GM21619 (cell line): ENCODE measurements around the gene WDR12.
A peak's percentile ranks its signal among the peaks of the same experiment; 100 is the strongest.
"Not testable (repeated sequence)": the region's sequence is repeated elsewhere in the genome, so short reads cannot be mapped to it uniquely, and the experiment has no call there.

Source experiments
- ATAC-seq: cut with Tn5 transposase; IDR thresholded peaks from one replicate; pipeline ENCODE4 v1.9.1; 2021; ENCODE audit not compliant: unreplicated experiment

The WDR12 gene

DNA sequence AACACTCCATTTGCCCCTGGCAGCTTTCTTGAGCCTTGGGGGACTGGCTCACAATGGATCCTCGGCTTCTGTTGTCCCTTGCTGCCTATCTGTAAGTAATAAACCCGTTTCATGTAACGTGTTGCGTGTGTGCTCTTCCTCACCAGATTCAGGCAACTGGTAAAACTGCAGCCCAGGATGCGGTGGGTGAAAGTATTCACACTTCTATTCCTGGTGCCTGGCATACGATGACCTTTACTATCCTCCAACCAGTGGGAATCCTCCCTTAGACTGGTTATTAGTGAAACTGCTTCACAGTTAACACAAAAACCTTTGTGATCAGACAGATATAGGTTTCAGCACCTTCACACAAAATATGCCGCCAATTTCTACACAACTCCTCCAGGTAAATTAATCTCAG, 26.3 kb downstream of the WDR12 start:
- ATAC-seq, result no peak

DNA sequence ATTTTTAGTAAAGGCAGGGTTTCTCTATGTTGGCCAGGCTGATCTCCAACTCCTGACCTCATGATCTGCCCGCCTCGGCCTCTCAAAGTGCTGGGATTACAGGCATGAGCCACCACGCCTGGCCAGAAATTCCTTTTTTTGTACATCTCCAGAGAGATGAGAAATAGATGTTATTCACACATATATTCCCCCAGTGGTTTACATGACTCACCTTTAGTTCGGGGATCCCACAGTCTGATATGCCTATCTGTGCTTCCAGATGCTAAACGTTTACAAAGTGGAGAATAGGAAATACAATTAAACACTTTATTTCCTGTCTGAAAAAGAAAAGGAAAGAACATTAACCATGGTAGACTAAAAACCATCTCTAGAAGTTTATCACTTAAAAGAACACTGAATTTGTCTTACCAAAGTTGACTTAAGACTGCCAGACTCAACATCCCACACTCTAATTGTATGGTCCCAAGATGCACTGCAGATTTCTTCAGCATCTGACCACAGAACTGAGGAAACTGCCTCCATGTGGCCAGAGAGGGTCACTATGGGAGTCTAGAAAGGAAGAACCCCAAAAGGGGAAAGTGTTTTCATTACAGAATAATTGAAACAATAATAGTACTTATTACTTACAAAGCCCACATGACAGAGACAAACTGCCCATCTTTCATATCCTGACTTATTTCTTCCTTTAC, 27.3 kb downstream of the WDR12 start:
- no peak for ATAC-seq

GRCh38 chr2:202881570-202881969, 29.9 kb downstream of the WDR12 start:
- ATAC-seq, result no peak

DNA sequence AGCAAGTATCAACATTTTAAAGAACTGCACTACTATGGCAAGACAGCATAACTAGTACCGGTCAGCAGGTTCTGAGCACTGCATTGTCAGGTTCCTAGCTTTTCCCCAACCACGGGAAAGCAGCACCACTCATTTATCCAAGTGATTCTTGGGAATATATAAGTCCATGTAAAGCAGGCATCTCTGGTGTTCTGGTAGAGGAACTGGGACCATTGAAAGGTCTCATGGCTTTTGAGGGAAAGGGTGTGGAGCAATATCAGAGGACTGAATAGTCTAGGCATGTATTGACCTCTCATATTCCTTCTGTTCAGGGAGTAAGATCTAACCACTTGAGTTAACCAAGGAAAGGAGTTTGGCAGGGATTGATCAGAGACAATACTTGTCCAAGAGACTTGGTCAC, 33.8 kb downstream of the WDR12 start:
- ATAC-seq, result no peak

DNA sequence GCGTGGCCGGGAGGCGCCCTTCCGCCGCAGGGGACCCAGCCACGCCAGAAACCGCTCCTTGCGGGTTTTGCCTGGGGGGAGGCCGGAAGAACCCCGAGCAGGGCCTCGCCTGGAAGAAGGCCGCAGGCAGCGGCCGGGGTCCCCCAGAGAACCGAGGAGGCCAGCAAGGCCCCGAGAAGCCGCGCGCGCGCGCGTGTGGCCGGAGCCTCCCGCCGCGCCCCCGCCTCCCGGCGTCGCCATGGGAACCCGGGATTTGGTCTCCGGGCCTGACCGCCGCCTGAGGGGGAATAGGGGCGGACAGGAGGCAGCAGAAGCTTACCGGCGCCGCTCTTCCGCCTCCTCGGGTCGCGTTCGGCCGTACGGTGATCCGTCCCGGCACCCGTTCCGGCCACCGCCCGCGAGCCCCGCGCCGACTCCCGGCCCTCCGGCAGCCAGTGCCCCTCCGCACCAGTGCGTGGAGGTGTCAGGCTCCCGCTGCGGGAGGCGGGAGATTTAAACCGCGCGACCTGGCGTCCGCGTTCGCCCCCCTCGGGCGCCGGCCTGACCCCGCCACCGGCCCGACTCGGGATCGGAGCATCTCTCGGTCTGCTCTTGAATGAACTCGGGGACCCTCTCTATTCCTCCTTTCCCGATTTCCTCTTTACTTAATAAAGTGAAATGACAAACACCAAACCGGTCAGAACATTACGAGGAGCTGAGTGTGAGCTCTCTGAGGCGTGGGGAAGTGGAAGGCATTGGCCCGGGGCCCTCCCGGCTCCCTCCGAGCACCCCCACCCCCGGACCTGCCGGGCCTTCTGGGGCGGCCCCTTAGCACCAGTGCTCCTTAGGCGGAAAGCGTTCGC, 40.0 kb downstream of the WDR12 start, which contains the start of gene ICA1L:
ICA1L (minus strand) TSS at position 467 of the 842 bp plus-strand sequence. CDS start 42,757 bp downstream, outside the sequence.
- peak; percentile 43 for ATAC-seq

GRCh38 chr2:202870431-202871299, 40.8 kb downstream of the WDR12 start:
- peak; percentile 71 for ATAC-seq

DNA sequence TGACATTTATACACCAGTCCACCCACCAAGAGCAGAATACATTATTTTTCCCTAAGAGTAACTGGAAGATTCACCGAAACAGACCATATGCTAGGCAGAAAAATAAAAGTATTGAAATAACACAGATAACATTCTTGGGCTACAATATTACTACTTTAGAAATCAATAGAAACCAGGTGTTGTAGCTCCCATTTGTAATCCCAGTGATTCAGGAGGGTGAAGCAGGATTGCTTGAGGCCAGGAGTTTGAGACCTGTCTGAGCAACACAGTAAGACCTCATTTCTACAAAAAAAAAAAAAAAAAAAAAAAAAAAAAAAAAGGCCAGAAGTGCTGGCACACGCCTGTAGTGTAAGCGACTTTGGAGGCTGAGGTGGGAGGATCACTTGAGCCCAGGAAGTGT, 49.5 kb downstream of the WDR12 start:
- no peak for ATAC-seq

- no peak for ATAC-seq
These were observed 52.9 kb downstream of the WDR12 start for GRCh38 chr2:202858601-202859000.

DNA sequence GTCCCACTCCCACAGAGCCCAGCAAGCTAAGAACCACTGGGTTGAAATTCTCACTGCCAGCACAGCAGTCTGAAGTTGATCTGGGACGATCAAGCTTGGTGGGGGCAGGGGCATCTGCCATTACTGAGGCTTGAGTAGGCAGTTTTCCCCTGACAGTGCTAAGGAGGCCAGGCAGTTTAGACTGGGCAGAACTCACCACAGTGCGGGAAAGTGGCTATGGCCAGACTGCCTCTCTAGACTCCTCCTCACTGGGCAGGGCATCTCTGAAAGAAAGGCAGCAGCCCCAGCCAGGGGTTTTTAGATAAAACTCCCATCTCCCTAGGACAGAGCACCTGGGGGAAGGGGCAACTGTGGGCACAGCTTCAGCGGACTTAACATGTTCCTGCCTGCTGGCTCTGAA, 62.1 kb downstream of the WDR12 start:
- not testable (repeated sequence) for ATAC-seq

DNA sequence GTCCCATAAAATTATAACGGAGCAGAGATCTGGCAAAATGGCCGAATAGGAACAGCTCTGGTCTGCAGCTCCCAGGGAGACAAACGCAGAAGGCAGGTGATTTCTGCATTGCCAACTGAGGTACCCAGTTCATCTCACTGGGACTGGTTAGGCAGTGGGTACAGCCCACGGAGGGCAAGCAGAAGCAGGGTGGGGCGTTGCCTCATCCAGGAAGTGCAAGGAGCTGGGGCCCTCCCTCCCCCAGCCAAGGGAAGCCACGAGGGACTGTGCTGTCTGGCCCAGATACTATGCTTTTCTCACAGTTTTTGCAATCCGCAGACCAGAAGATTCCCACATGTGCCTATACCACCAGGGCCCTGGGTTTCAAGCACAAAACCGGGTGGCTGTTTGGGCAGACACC, 62.7 kb downstream of the WDR12 start:
- no peak for ATAC-seq

DNA sequence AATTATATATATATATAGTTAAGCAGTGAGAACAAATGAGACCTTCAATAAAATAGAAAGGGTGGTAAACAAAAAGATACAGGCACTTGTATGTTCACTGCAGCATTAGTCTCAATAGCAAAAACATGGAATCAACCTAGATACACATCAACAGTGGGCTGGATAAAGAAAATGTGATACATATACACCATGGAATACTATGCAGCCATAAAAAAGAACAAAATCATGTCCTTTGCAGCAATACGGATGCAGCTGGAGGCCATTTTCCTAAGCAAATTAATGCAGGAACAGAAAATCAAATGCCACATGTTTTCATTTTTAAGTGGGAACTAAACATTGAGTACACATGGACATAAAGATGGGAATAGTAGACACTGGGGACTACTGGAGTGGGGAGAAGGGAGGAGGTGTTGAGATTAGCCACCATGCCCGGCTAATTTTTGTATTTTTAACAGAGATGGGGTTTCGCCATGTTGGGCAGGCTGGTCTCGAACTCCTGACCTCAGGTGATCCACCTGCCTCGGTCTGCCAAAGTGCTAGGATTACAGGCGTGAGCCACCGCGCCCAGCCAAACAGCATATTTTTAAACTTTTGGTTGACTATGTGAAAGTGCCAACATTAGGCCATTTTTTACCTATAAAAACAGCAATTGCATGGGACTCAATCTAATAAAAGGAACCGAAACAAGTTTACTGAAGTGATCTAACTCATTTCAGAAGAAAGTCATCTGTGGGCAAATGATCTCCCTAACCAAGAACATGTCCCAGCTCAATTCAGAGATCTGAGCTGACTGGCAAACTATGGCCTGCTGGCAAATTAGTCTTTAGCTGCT, 63.6 kb downstream of the WDR12 start:
- peak; percentile 73 for ATAC-seq

GRCh38 chr2:202844656-202845055, 66.8 kb downstream of the WDR12 start:
- no peak for ATAC-seq

GRCh38 chr2:202842690-202843089, 68.8 kb downstream of the WDR12 start:
- ATAC-seq, result no peak

DNA sequence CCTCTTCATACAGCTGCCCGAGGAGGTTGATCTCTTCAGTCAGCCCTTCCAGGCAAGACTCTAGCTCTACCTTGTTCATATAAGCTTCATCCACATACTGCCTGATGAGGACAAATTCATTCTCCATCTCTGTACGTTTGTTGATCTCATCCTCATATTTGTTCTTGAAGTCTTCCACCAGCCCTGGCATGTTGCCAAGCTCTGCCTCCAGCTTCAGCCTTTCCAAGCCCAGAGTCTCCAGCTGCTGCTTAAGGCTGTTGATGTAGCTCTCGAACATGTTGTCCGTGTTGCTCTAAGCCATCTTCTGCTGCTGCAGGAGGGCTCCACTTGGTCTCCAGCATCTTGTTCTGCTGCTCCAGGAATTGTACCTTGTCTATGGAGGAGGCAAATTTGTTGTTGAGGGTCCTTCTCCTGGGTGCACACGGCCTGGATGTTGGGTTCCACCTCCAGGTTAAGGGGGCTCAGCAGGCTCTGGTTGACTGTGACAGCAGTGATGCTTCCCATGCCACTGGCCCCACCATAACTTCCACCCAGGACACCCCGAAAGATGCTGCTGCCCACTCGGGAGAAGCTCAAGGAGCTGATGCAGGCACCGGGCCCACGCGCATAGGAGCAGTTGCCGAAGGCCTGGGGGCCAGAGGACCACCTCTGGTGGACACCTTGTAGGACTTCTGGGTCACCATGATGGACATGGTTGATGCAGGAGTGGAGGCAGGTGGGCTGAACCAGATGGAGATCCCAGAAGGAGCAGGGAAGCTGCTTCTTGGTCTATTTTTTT, 70.2 kb downstream of the WDR12 start:
- no peak for ATAC-seq

- no peak for ATAC-seq
These were observed 79.9 kb downstream of the WDR12 start for GRCh38 chr2:202831242-202832220.

DNA sequence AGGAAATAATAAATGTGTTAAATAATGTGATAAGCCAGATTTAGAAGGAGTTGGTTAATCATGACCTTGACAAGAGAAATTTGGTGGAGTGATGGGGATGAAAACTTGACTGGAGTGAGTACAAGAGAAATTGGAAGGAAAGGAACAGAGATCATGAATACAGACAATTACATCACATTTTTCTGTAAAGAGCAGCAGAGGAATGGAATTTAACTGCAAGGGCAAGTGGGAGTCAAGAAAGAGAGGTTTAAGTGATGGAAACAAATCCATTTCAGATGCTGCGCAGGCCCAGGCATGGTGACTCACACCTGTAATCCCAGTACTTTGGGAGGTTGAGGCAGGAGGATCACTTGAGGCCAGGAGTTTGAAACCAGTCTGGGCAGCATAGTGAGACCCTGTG, 86.6 kb downstream of the WDR12 start:
- no peak for ATAC-seq
